Putamen (tissue), 1 donor: ENCODE data around the gene ITGA2B.
"Not testable (repeated sequence)": the region's sequence is repeated elsewhere in the genome, so short reads cannot be mapped to it uniquely, and the experiment has no call there.

Source experiments
- DNase-seq: peaks from one replicate; pipeline ENCODE4 v3.0.0-alpha.2; 2016; ENCODE audit warnings: low spot score

ITGA2B gene

DNA sequence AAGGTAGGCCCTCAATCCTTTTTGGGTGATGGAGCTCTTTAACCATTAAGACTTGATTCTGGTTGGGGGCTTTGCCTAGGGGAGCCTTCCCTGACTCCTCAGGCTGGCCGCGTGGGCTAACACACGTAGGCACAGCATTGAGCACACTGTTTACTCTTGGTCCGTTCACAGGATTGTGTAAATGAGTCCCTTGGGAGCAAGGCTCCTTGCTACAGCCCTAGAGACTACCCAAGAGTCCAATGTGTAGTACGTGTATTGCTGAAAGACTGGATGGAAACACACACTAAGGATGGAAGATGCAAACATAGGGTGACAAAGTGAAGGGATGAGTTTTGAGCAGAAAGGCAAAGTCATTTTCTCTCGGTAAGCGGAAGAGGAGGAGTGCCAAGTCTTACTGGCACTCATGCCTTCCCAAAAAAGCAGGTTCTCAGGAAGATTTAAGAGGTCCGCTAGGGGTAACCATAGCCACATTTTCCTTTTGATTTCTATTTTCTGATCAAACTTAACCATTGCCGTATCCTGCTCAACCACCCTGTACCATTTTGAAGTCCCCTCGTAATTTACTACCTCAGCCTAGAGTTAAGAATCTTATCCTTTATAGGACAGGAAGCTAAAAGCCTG is 911 bp upstream of the ITGA2B start:
- DNase-seq: no peak

DNA sequence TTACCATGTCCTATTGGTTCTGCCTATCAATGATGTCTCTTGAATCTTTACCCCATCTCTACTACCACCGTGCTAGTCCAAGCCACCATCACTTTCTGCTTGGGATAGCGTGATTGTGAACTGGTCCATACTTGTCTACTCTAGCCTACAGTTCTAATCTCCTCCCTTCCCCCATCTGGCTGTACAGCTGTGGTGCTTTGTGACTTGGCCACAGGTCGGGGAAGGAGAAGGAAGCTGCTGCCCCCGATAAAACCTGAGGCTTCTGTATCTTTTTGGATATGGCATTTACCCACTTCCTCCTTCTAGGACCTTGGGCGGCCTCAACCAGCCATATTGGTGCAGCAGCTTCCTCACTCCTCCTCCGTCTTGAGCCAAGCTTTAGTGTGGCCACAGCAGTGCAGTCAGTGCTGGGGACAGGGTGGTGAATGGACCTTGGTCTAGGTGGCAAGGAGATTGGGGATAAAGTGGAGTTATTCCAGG is 314 bp upstream of the ITGA2B start:
- DNase-seq: no peak

DNA sequence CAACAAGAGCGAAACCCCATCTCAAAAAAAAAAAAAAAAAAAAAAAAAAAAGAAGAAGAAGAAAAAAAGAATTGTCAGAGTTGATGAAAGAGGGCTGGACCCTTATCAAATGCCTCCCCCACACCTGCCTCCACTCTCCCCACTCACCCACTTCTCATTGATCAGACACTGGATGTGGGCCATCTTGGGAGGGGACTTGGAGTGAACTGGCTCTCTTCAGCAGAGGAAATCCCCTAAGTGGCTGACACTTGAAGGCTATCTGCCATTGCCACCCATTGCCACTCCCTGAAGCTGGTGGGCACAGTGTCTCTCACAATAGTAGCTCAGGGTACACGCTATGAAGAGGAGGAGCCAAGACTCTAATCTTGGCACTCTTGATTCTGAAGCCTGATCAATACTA is 1.6 kb downstream of the ITGA2B start:
- DNase-seq: no peak

DNA sequence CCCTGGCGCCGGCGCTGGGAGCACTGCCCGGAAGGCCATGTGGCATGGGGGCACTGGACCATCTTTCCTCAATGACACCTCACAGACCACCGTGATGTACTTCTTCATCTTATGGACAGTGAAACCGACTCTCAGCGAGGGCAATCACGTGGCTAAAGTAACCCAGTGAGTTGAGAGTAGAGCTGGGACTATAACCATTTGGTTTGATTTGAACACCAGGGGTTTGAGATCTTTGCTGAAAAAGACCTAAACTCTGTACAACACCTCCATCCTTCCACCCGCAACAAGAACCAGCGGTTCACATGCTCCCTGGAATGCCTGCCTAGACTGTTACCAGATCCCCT is 3.3 kb downstream of the ITGA2B start:
- no peak for DNase-seq

DNA sequence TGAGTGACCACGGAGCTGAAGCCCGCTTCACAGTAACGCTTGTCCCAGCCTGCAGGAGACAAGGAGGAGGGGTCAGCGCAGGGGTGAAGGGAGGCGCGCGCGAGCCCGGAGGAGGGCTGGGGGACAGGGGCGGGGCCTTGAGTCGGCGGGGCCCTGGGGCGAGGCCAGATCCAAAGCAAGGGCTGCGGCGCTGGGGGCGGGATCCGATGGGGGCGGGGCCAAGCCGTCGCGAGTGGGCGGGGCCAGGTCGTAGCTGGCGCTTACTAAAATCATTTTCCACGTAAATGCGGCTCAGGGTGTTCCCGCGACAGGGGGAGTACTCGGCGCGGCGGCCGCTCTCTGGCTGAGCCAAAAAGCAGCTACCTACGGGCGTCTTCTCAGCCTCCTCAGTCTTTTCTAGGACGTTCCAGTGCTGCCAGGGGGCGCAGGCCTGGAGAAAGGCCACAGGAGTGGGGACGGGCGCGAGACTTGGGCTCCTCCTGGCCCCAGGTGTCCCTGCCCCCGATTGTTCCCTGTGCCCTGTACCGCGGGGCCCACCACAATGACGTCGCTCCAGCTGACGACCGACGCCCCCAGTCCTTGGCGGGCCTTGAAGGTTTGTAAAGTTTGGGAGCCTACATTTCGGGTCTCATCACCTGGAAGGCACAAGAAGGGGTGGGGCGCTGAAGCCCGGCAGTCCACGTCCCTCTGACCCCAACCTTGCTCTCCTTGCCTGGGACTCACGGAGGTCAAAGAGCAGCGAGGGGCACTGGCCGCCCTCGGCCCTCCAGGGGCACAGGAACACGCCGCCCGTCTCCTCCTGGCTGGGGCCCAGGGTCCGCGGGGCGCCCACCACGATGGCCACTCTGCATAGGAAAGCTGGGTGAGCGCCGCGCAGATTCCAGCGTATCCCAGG is 3.9 kb downstream of the ITGA2B start:
- DNase-seq: no peak

DNA sequence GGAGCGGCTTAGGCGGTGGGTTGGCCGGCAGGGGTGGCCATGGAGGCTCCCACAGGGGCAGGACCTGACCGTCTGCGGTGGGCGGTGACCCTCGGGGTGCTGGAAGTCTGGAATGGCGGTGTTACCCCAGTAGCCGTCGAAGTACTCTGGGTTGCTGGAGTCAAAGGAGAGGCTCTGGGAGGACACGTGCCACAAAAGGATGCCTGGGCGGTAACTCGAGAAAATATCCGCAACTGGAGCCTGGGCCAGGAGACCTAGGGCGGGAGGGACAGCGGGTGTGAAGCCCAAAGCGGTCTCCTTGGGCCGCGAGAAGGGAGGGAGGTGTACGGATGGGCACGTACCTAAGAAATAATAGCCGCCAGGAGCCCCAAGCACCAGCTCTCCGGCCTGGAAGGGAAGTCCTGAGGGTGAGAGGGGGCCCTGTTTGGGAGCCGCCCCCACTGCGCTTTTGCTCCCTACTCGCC is 4.6 kb downstream of the ITGA2B start:
- no peak for DNase-seq

DNA sequence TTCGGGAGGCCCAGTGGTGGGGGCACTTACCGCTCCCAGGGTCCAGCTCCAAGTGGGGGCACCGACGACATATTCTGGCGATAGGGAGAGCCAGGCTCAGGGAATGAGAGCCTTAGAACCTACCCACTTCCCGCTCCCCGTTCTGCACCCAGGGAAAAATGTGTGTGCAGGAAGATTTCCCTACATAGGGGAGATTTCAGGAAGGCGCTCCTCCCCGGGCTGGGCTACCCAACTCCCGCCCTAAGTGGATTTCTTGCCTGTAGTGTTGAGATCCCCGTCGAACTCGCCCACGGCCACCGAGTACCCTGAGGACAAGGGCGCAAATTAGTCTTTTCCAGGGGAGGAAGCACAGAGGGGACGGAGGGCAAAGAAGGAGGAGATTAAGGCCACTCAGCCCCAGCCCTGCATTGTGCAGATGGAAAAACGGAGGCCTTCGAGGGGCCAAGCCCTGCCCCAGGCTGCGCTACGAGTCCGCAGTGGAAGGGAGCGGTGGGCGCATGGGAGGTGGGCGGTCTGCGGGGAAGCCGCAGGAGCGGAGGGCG is 5.1 kb downstream of the ITGA2B start:
- DNase-seq: no peak

DNA sequence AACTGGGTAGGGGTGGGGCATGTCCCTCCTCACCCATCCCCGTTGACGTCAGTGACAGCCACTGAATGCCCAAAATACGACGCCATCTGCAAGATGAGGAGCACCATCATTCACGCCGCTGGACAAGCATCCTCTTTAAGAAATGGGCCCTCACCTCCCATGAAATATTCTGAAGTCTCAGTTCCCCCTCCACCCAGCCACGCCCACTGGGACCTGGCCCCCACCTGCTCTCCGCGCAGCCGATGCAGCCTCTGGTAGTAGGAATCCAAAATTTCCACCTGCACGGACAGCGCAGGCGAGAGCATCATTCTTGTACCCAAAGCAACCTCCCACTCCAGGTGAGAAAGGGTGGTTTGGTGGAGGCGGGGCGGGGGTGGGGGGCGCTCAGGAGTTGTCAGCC is 5.6 kb downstream of the ITGA2B start:
- DNase-seq: no peak

DNA sequence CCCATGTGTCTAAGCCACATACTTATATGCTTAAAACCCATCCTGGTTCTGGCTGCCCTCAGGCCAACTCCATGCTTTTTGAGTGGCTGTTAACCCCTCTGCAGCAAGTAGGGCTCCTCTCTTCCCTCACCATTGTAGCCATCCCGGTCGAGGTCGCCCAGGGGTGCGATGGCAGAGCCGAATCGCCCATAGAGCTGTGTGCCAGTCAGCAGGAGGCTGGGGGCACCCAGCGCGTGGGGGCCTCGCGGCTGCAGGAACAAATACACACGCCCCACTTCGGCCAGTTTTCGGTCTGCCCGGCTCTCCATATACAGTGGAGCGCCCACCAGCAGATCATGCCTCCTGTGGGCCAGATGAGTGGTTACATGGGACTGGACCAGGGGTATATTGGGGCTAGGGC is 6.1 kb downstream of the ITGA2B start:
- no peak for DNase-seq

DNA sequence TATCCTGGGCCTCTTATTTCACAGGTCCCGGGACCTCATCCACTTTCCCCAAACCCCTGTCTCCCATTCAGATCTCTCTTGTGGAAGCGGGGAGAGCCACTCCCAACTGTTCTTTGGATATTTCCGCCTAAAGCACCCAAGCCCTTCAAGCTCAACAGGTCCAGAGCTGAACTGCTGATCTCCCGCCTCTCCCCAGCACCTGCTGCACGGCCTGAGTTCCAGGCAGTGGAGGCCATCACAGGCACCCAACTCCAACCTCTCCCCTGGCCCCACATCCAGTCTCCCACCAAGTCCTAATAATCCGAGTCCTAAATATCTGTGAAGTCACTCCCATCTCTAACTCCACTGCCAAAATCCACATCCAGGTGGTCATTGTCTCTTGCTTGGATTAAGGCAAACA is 6.5 kb downstream of the ITGA2B start:
- no peak for DNase-seq

DNA sequence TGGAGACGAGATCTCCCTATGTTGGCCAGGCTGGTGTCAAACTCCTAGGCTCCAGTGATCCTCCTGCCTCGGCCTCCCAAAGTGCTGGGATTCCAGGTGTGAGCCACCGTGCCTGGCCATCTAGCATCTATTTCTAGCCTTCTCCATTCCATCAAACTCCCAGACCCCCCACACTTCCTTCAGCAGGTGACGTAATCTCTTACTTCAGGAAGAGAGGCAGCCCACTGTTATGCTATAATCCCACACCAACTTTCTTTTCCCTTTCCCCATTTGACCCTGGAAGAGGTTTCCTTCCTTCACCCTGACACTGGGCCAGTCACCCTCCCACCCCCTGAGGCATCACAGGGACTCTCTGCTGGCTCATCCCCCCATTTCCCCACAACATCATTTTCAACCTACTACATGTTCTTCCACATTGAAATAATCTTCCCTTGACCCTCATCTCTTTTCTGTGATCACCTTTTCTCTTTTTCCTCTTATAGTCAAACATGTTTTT is 7.6 kb downstream of the ITGA2B start:
- no peak for DNase-seq

DNA sequence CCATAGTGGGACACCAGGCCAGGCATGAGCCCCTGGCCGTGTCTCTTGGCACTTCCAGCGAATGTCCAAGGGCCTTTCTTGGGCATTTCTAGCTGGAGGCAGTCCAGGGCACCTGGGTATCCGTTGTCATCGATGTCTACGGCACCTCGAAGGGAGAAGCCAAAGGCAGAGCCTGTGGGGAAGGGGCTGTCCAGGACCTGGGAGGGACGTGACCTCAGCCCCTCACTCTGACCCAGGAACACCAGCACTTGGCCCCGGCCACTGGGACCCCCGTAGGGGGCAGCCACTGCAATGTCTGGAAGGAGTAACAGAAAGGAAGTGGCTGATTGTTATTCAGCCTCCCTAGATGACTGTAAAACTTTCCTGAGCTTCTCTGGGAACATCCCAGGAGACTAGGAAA is 8.7 kb downstream of the ITGA2B start:
- DNase-seq: no peak

DNA sequence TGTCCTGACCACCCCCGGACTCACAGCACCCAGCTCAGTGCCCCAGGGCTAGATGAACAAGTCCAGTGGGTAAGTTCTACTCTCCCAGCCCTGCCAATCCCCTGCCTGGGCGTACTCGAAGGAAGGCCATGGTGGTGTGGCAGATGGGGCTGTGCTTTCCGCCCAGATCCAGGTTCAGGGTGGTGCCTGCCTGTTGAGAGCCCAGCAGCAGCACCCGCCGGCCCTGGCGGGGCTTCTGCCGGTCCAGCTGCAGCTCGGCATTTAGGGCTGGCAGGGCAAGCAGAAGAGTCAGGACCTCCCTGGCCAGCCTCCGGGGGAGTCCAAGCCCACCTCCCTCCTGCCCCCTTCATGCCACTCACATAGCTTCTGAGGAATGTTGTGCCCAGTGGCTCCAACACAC is 9.6 kb downstream of the ITGA2B start:
- DNase-seq: no peak

DNA sequence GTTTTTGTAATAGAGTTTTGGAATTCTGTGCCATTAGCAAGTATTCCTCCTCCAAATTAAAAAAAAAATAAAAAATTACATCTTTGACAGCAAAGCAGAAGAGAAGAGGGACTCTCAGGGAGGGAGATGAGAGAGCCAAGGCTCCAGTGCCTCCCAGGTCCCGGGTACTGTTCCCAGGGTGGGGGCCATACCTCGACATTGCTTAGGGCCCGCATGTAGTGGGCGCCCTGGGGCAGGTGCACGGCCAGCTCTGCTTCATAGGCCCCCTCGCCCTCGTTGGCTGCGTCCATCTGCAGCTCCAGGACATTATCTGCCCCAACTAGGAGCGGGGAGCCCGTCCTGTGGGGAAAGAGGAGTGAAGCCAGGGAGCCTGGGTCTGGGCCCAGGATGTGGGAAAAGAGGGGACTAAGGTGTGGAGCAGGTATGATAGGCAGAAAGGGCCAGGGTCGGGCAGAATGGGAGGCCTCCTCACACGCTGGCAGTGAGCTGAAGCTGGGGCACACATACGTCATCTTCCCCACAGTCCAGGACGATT is 11.2 kb downstream of the ITGA2B start:
- no peak for DNase-seq

DNA sequence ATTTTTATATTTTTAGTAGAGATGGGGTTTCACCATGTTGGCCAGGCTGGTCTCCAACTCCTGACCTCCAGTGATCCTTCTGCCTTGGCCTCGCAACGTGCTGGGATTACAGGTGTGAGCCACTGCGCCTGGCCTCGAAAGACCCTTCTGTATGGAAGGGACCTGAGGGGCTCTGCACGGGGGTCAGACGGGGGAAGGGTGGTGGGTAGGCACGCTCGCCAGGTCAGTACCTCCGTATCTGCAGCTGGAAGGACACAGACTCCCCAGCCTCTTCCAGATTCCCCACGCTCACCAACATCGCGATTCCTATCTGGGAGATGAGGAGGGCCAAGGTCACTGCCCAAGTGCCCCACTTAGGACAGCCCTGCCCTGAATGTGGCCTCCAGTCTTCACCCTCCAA is 12.7 kb downstream of the ITGA2B start:
- no peak for DNase-seq

DNA sequence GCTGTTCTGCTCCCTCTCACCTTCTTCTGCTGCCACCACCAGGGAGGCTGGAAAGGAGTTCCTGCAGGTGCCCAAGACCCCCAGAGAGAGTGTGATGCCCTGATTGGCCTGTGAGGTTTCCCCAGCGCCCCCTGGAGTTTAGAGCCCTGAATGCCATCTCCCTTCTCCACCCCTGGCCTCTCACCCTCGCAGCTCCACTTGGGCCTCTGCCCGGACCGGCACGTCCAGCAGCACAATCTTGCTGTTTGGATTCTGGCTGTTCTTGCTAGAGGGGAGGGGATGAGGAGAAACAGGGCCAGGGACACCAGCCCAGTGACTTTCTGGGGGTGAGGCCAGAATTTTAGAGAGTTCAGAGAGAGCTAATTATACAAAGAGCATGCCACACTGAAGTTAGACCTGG is 13.3 kb downstream of the ITGA2B start:
- DNase-seq: no peak

DNA sequence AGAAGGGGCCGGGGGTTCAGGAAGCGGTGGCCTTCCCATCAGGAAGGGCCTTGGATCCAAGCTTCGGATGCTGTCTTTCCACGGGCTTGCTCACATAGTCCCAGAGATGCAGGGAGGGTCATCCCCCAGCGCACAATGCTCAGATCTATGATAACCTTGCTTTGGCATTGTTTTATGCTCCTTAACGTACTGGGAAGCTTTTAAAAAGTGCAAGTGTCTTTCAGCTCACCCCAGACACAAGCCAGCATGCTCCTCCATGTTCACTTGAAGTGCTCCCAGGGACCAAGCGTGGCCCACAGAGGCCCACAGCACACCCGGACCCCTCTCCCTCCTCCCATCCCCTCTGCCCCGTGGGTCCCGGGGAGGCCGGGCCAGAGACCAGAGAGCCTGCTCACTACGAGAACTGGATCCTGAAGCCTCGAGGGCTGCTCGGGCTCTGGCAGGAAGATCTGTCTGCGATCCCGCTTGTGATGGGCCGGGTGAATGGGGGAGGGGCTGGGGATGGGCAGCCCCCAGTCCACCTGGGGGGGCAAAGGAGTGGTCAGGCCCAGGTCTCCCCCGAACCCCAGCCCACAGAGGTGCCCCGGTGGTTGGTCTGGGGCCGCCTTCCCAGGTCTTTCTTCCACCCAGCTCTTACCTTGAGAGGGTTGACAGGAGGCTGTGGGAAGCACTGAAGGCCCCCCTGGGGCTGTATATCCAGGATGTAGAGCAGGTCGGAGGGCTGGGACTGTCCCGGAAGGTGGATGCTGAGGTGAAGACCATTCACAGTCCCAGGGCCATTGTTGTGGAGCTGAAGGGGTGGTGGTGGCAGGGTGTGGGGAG is 14.0 kb downstream of the ITGA2B start:
- DNase-seq: no peak

DNA sequence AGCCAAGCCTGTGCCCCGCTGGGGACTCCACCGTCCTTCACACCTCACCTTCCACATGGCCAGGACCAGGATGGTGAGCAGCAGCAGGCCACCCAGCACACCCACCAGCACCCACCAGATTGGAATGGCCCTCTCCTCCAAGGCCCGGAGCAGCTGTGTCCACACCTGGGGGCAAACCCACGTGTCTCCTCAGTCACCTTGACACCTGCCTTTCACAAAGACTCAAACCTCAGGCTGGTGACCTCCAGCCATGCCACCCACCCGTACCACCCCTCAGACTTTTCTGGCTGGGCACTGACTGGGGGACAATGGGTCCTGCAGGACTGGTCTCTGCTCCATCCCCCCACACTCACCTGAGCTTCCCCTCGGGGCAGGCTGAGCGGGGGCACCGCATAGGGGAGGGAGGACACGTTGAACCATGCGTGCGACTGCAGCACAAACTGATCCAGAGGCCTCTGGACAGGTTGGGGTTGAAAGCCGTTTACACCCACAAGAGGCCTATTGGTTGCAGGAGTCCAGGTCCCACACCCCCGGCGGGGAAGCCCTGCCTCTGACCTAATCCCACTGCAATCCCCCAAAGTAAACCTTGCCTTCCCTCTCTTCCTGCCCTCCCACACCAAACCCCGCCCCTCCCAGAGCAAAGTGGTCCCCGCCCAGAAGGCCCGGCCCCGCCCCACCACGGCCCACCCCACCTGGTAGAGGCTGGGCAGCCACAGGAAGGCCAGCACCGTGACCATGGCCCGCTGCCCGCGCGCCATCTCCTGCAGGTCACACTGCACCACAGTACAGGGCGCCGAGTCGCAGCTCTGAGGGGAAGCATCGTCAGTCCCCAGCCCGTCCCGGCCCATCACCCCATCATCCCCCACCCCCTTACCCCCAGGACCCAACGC is 14.9 kb downstream of the ITGA2B start:
- DNase-seq: no peak

DNA sequence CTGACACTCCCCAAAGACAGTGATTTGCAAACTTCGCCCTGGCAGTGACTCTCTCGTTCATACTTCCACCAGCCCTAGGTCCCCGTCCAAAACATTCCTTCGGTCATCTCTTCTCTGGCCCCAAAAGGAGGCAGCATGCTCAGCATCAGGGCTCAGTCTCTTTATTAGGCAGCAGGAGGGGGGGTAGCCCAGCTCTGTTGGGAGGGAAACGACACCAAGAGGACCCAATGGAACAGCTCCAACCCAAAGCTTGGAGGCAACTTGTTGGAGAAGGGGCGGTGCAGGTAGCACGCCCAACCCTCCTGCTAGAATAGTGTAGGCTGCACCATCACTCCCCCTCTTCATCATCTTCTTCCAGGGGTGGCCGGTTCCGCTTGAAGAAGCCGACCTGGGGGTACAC is 17.4 kb downstream of the ITGA2B start:
- no peak for DNase-seq

DNA sequence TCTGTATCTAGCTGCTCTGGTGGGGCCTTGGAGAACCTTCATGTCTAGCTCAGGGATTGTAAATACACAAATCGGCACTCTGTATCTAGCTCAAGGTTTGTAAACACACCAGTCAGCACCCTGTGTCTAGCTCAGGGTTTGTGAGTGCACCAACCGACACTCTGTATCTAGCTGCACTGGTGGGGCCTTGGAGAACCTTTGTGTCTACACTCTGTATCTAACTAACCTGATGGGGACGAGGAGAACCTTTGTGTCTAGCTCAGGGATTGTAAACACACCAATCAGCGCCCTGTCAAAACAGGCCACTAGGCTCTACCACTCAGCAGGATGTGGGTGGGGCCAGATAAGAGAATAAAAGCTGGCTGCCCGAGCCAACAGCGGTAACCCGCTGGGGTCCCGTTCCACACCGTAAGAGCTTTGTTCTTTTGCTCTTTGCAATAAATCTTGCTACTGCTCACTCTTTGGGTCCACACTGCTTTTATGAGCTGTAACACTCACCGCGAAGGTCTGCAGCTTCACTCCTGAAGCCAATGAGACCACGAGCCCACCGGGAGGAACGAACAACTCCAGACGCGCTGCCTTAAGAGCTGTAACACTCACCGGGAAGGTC is 19.9 kb downstream of the ITGA2B start:
- DNase-seq: not testable (repeated sequence)
